Heart right ventricle (tissue), 16 donors: ENCODE results near the gene ALDOA. TPM values are rescaled to one million over a fixed set of nuclear protein-coding genes. Genes with fewer than 3 reads are reported as not detected.
A peak's percentile ranks its signal among the peaks of the same experiment; 100 is the strongest.

Source experiments
- ATAC-seq, 8 donors: fragments of 200-7000 bp; cut with Tn5 transposase; one replicate each; pipeline ENCODE4 v1.9.1; 2020; ENCODE audit warnings: mild to moderate bottlenecking in 8 of 8, moderate library complexity in 8 of 8, moderate number of reproducible peaks in 1 of 8
- DNase-seq, 2 donors: peaks; one replicate each; pipeline ENCODE4 v3.0.0-alpha.2; 2020
- H3K27ac ChIP-seq, 10 donors: fragments of 200-600 bp; sonication (generic) in 2 of 10; one replicate each; pipeline versions ENCODE4 v1.5.0 to v1.8.0; 2020 to 2022; ENCODE audit warnings: mild to moderate bottlenecking in 3 of 10
- H3K27me3 ChIP-seq, 7 donors: fragments of 200-600 bp; one replicate each; pipeline ENCODE4 v1.8.0; 2021 to 2022; ENCODE audit warnings: mild to moderate bottlenecking in 2 of 7
- H3K36me3 ChIP-seq, 9 donors: fragments of 200-600 bp; sonication (generic) in 1 of 9; one replicate each; pipeline versions ENCODE4 v1.5.0 to v1.8.0; 2020 to 2022; ENCODE audit warnings: mild to moderate bottlenecking in 2 of 9
- H3K4me1 ChIP-seq, 9 donors: fragments of 200-600 bp; sonication (generic) in 1 of 9; one replicate each; pipeline versions ENCODE4 v1.5.0 to v1.8.0; 2020 to 2022; ENCODE audit warnings: mild to moderate bottlenecking in 4 of 9
- H3K4me3 ChIP-seq, 10 donors: fragments of 200-600 bp; sonication (generic) in 2 of 10; one replicate each; pipeline versions ENCODE4 v1.5.0 to v1.8.0; 2020 to 2022; ENCODE audit warnings: mild to moderate bottlenecking in 7 of 10, moderate library complexity in 2 of 10
- H3K9me3 ChIP-seq, 11 donors: fragments of 200-600 bp in 10 of 11; sonication (generic) in 2 of 11; one replicate each; pipeline versions ENCODE4 v1.5.0 to v1.8.0; 2013 to 2022; ENCODE audit warnings: mild to moderate bottlenecking in 2 of 11, control low read depth in 1 of 11, moderate library complexity in 1 of 11
- CTCF ChIP-seq, 9 donors: fragments of 200-600 bp; sonication (generic) in 2 of 9; IDR thresholded peaks; one replicate each; pipeline versions ENCODE4 v1.5.0 to v1.8.0; 2021 to 2022; ENCODE audit warnings: antibody characterized with exemption in 9 of 9, mild to moderate bottlenecking in 5 of 9, moderate library complexity in 1 of 9
- WGBS, 2 donors: extraction: QIAGEN DNeasy Blood & Tissue Kit; methylation state at CpG; one replicate each; pipeline ENCODE4 v1.1.7; 2013; ENCODE audit warnings: inconsistent platforms in 1 of 2; 5-methylcytosine and 5-hydroxymethylcytosine counted together
- intact Hi-C, 10 donors: fragments of 100-400 bp; cut with DNase I; formaldehyde crosslinking; loops; one replicate each; pipeline versions ENCODE4 v1.11.1 to v1.14.2; 2022
- polyA plus RNA-seq, 2 donors: library from polyadenylated mRNA; stranded (reverse); fragments of 200-250 nt; gene quantifications; one replicate each; pipeline ENCODE4 v1.2.3, GENCODE V29; 2013
- total RNA-seq, 10 donors: library from RNA; stranded (reverse); fragmentation: NEBNext Ultra II Directional in 3 of 10; extraction: Animal tissue kit (Norgen Biotek cat#: 25700) in 3 of 10; gene quantifications; one replicate each; pipeline versions ENCODE4 v1.2.1 to v1.2.4, GENCODE V29; 2021 to 2023
- donor health status: Arrhythmogenic right ventricular cardiomyopathy.
- donor health status: ischemic (EF 13 %, LVEDD 7.1; RV severe dilation, severe dysfunction).
- donor health status: healthy with polysubstance abuse.
- donor health status: DM: no; HTN: yes; CAD: no.
- donor health status: DM: no; HTN: no; CAD: no.
- donor health status: ischemic (EF 25% LVEDD 6.9; RV normal size, moderate dysfunction).
- donor health status: ischemic (EF 25% LVEDD 5.7; RV mildly dilated, moderate dysfunction).
- donor health status: healthy.
- donor health status: DM: yes; HTN: yes; CAD: no.
- donor health status: Ischemic cardiomyopathy.
- donor health status: ischemic (EF 35%, LVEDD 5.7; RV mildly dilated, moderate dysfunction).
- donor health status: nonischemic (EF 11% LVEDD 7.7; RV severe dilation, severe dysfunction).
- donor health status: DM: yes; HTN: yes; CAD: no.
- donor health status: PGD.
- donor health status: ischemic (EF 29% LVEDD 5.4; RV normal size, mild dysfunction).
- donor health status: nonischemic (EF 23%, LVEDD 6.1; RV moderate dilation, normal function).

ALDOA gene
- total and polyA plus RNA-seq, 12 donors: 2,873 to 4,582 (median 3,767) TPM

GRCh38 chr16:30063893-30064728 is 1.4 kb upstream of the ALDOA start:
- 6 to 10% methylated on average over 27 of the region's 27 CpGs for WGBS, 2 donors

GRCh38 chr16:30064729-30065101 is 845 bp upstream of the ALDOA start:
- WGBS, 2 donors: 0 to 1% methylated on average over 25 of the region's 25 CpGs

More at GRCh38 chr16:30063893-30064728, 1.4 kb upstream of the ALDOA start:
- DNase-seq (peak; percentile 72 to 81), ATAC-seq (peak; percentile 13 to 58 (median 48))
- H3K27me3 ChIP-seq: no peaks in the 10 kb centered on the region
- no peaks in the 10 kb centered on the region for H3K9me3 ChIP-seq
- H3K4me1 ChIP-seq: peaks cover 14 to 56% (median 43%) of the 10 kb centered on the region in 9 donors
- peak in 7 of 9 donors; percentile 22 to 61 (median 45) for TF ChIP-seq CTCF (IDR thresholded peaks at IDR 0.05)
- H3K4me3 ChIP-seq: peak overlapping the region; percentile 57 to 100 (median 91)
- intact Hi-C loops: loop anchor here in 2 of 10 donors (2.0 to 10.0 kb wide), 3 partner anchors 29 to 471 kb away; partner anchors contain the start of gene ZNF747 (in 1 of the 2)
- peak overlapping the region; percentile 97 to 100 (median 98) for H3K27ac ChIP-seq
- H3K36me3 ChIP-seq: peaks cover 0 to 38% (median 19%) of the 10 kb centered on the region in 9 donors

GRCh38 chr16:30065943-30066760 is 592 bp downstream of the ALDOA start:
- Histone ChIP-seq H3K9me3 (no peaks in the 10 kb centered on the region), H3K4me1 (peaks cover 19 to 70% (median 62%) of the 10 kb centered on the region in 9 donors), H3K36me3 (peaks cover 5 to 54% (median 40%) of the 10 kb centered on the region in 9 donors), H3K27me3 (no peaks in the 10 kb centered on the region), H3K27ac (peak overlapping the region; percentile 97 to 100 (median 98)), H3K4me3 (peak overlapping the region; percentile 79 to 100 (median 92))
- peak in 1 of 2 donors; percentile 36 for DNase-seq
- intact Hi-C loops: loop anchor here in 3 of 10 donors (1.0 to 10.0 kb wide), 5 partner anchors 9 to 469 kb away; partner anchors contain the start of genes PPP4C (in 1 of the 3), TAOK2 (in 1 of the 3) and ZNF747 (in 1 of the 3)
- no peak for TF ChIP-seq CTCF (IDR thresholded peaks at IDR 0.05)
- 1% methylated on average over 44 of the region's 44 CpGs for WGBS, 2 donors
- peak in 7 of 8 donors; percentile 1 to 15 (median 4) for ATAC-seq

More at GRCh38 chr16:30064729-30065101, 845 bp upstream of the ALDOA start:
- DNase-seq (no peak), ATAC-seq (peak in 3 of 8 donors; percentile 0 to 10 (median 5))
- peaks cover 2 to 41% (median 25%) of the 10 kb centered on the region in 9 donors for H3K36me3 ChIP-seq
- H3K27me3 ChIP-seq: no peaks in the 10 kb centered on the region
- H3K4me1 ChIP-seq: peaks cover 17 to 62% (median 49%) of the 10 kb centered on the region in 9 donors
- H3K4me3 ChIP-seq: peak overlapping the region; percentile 57 to 100 (median 91)
- H3K27ac ChIP-seq: peak overlapping the region; percentile 97 to 100 (median 98)
- no peaks in the 10 kb centered on the region for H3K9me3 ChIP-seq
- intact Hi-C loops: loop anchor here in 3 of 10 donors (1.0 to 10.0 kb wide), 5 partner anchors 11 to 470 kb away; partner anchors contain the start of genes PPP4C (in 1 of the 3), TAOK2 (in 1 of the 3) and ZNF747 (in 1 of the 3)
- TF ChIP-seq CTCF (IDR thresholded peaks at IDR 0.05): no peak
